Hepatic stellate cell (primary cell): Measurements from ENCODE around the gene DPH2.

Experiments used
- DNase-seq: peaks from one replicate; pipeline ENCODE4 v3.0.0; 2011; ENCODE audit warnings: low spot score

The DPH2 gene

GRCh38 chr1:43968348-43968948, 1.4 kb upstream of the DPH2 start:
- DNase-seq = peak; percentile 39

DNA sequence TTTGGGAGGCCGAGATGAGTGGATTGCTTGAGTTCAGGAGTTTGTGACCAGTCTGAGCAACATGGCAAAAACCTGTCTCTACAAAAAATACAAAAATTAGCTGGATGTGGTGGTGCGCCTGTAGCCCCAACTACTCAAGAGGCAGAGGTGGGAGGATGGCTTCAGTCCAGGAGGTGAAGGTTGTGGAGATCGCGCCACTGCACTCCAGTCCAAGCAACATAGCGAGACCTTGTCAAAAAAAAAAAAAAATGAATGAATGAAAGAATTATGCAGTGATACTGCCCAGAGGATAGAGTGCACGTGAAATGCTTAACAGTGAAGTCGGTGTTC, 429 bp upstream of the DPH2 start:
- no peak for DNase-seq

GRCh38 chr1:43970502-43970901, 692 bp downstream of the DPH2 start:
- DNase-seq = no peak

DNA sequence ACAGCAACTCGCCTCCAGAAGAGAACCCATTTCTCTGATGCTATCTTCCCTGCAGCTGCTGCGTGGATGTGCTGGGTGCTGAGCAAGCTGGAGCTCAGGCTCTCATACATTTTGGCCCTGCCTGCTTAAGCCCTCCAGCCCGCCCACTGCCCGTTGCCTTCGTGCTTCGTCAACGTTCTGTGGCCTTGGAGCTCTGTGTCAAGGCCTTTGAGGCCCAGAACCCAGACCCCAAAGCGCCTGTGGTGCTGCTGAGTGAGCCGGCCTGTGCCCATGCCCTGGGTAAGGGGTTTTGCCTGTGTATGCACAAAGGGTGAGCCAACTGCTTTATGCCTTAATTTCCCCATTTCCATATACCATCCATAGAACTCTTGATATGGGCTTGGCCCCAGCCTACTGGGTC, 1.1 kb downstream of the DPH2 start:
- DNase-seq = no peak

GRCh38 chr1:43971336-43971980, 1.6 kb downstream of the DPH2 start:
- no peak for DNase-seq

DNA sequence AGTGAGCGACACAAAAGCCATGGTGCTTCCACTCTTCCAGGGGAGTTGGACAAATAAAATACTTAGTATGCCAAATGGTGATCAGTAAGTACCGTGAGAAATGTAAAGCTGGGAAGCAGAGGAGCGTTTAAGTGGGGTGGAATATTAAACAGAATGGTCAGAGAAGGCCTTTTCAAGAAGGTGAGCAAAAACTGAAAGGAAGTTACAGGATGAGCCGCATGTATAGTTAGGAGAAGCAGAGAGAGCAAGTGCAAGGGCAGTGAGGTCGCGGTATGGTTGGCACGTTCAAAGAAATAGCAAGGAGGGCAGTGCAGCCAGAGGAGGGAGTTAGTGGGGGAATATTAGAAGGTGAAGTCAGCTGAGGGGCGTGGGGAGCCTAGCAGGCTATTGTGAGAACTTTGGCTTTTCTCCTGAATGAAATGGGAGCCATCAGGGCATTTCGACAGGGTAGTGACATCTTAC, 4.2 kb downstream of the DPH2 start:
- DNase-seq = no peak

DNA sequence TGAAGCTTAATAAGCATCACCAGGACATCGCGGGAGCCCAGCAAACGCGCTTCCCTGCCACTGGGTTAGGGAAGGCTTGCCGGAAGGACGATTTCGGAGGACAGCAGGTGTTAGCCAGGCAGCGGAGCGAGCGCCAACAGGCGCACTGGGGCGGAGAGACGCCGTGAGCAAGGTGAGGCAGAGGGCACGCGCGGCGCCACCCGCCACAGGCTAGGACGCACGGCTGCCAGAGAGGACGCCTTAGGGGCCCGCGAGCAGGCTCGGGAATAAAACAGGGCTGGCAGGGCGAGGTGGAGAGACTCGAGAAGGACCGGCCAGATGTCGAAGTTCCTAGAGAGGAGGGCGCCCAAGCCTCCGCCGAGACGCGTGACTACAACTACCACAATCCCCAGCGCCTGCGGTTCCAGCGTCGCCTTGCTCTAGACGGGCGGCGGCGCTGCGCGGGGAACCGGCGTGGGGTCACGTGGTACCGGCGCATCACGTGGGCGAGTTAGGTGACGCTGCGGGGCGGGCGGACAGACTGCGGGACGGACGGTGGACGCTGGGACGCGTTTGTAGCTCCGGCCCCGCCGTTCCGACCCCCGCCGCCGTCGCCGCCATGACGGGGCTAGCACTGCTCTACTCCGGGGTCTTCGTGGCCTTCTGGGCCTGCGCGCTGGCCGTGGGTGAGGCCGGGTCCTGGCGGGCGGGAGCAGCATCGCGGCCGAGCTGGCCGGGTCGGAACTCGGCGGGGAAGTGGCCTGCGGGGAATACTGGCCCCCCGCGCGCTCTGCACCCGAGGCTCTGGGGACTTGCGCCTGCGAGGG, 4.8 kb downstream of the DPH2 start, which contains the start of gene ATP6V0B:
ATP6V0B (plus strand) TSS at position 518 of the 806 bp plus-strand sequence; CDS start at position 599, 81 bp downstream.
- DNase-seq = peak; percentile 99

DNA sequence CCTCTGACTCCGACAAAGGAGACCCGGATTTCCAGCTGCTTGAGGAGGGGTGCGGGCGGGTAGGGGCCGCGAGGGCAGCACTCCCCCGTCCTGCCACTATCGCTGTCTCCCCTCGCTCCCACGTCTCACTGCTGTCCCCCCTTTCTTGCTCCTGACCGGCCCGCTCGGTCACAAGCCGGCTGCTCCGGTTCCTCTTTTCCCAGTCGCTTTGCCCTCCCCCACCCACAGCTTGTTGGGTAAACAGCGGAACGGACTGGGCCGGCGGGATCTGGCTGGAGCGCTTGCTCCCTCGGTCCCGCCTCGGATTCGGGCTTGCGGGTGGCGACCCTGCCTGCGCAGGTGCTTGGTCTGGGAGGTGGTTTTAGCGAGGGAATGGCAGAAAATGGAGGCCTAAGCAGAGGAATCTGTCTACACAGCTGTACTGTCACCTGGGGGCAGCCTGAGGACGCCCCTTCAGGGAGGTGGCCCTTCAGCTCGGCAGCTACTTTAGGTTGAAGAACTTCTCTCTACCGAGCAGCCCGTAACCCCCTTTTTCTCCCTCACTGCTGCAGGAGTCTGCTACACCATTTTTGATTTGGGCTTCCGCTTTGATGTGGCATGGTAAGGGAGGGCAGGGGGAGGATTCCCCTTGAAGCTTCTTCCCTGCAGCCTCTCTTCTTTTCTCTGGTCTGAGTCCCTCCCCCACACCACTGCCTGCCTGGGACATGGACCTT, 5.6 kb downstream of the DPH2 start:
- peak; percentile 70 for DNase-seq

- no peak for DNase-seq
Measured at GRCh38 chr1:43976045-43976444, 6.2 kb downstream of the DPH2 start.

- no peak for DNase-seq
Measured at GRCh38 chr1:43976890-43977289, 7.1 kb downstream of the DPH2 start.

DNA sequence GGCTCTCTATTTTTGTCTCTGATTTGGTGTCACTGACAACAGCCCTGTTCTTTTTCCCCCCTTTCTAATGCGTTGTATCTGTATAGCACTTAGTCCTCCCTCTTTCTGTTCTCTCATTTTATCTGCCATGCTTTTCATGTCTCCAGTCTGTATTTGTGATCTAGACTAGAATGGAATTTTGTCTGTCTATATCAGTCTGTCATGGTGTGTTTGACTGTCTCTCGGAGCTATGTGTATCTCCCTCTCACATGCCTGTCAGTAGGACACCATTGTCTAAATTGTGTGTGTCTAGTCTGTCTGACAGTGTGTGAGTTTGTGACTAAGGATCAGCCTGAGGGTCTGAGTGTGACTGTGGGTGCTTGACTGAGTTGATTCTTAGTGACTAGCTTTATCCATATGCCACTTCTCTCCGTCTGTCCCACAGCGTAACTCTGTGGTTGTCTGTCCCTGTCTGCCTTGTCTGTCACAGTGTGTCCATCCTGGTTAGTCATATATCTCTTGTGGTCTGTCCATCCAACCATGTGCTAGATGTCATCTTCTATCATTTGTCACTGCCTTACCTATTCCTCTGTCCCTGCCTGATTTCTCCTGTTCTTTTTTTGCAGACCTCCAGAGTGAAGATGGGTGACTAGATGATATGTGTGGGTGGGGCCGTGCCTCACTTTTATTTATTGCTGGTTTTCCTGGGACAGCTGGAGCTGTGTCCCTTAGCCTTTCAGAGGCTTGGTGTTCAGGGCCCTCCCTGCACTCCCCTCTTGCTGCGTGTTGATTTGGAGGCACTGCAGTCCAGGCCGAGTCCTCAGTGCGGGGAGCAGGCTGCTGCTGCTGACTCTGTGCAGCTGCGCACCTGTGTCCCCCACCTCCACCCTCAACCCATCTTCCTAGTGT, 7.8 kb downstream of the DPH2 start:
- DNase-seq = no peak

DNA sequence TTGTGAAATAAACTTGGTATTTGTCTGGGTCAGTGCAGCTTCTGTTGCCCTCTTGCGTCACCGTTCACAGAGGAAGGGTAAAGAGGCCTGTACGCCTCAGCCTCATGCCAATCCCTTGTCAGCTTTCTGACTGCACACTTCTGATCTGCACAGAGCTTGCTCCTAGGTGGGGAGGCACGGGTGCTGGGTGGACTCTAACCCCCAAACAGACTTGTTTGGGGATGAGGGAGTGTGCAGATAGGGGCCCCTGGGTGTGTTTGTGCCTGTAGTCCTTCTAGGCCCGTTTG, 8.4 kb downstream of the DPH2 start:
- DNase-seq = no peak

DNA sequence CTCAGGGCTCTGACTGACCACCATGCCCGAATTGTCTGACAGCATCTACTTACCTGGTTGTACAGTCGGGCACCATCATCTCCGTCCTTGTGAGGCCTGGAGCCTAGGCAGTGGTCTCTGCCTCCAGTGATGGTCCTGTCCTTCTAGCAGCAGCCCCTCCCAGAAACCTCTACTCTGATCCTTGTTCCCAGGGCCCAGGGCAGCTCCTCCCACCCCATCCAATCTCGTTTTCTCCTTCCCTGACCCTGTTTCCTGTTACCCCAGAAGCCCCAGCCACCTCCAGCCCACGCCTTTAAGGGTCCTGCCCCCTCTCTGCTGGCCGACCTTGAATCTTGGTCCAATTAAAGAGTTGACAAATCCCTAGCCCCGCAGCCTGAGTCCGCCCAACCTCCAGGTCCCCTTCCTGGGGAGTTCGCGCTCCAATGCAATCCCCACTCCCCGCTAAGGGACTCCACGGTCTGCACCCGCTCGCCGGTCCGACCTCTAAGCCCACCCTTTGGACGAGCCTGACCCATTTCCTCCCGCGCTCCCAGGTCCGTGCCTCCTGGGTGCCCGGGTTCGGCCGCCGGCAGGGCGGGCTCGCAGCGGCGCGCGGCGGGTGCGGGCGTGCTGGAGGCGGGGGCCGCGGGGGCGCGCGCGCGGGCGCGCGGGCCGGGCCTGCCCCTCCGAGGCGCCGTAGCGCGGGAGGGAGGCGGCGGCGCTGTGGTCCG, 8.9 kb downstream of the DPH2 start, which contains the start of gene B4GALT2:
B4GALT2 (plus strand) TSS at position 660 of the 710 bp plus-strand sequence. CDS start 1,951 bp downstream, outside the sequence.
- DNase-seq = peak; percentile 87

DNA sequence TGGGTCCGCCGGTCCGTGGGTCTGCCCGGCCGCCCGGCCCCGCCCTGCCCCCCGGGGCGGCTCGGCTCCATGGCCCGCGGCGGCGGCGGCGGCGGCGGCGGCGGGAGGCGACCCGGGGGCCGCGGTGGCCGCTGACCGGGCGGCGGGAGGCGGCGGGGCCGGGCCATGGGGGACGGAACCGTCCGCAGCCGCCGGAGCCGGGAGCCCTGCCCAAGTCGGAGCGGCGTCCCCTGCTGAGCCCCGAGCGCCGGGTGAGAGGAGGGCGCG, 9.4 kb downstream of the DPH2 start:
- DNase-seq = no peak

GRCh38 chr1:43979528-43980254, 9.9 kb downstream of the DPH2 start:
- DNase-seq = peak; percentile 78

- peak; percentile 42 for DNase-seq
Measured at GRCh38 chr1:43980255-43981134, 10.7 kb downstream of the DPH2 start.

- DNase-seq = no peak
Measured at GRCh38 chr1:43981135-43981491, 11.3 kb downstream of the DPH2 start.

DNA sequence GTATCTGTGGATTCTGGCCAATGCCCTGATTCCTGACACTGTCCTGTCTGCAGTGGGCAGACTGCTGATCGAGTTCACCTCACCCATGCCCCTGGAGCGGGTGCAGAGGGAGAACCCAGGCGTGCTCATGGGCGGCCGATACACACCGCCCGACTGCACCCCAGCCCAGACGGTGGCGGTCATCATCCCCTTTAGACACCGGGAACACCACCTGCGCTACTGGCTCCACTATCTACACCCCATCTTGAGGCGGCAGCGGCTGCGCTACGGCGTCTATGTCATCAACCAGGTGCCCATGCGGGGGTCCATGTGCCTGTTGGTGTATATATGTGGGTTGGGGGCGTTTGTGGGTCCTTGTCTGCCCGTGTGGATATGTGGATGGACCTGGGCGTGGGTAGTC, 11.8 kb downstream of the DPH2 start:
- DNase-seq = no peak

DNA sequence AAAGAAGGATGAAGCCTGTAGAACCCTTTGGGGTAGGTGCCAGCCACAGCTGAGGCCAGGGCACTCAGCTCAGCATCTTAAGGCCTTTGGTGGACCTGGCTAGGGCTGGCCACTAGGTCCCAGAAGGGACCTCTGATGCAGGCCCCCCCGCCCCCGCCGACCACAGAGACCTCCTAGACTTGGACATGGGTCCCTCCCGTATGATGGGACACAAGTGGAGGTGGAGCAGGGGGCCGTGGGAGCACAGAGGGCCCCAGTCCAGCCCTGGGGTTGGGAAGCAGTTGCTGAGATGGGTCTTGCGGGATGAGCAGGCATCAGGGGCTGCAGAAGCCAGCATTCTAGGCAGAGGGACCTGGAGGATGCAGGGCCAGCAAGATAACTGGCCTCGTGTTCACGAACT, 12.4 kb downstream of the DPH2 start:
- DNase-seq = no peak

DNA sequence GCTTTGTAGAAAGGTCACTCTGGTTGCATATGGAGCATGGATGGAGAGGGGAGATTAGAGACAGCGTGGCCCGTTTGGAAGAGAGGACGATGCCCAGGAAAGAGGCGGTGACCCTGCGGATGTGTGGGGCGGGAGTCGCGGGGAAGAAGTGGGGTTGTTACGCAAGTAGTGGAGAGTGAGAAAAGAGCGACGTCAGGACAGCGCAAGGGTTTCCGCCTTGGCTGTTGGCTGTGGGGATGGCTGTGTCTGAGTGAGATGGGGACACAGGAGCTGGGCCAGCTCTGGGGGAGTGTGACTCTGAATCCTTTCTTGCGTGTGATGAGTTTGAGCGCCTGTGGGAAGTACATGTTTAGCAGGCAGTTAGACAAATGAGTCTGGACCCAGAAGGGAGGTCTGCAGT, 13.0 kb downstream of the DPH2 start:
- DNase-seq = no peak
